ENCODE measurements around the gene CDC25C. TPM values are rescaled to one million over a fixed set of nuclear protein-coding genes. Genes with fewer than 3 reads are reported as not detected.

Gene CDC25C
- polyA plus RNA-seq, 2 donors, result 1.0 to 1.6 TPM

DNA sequence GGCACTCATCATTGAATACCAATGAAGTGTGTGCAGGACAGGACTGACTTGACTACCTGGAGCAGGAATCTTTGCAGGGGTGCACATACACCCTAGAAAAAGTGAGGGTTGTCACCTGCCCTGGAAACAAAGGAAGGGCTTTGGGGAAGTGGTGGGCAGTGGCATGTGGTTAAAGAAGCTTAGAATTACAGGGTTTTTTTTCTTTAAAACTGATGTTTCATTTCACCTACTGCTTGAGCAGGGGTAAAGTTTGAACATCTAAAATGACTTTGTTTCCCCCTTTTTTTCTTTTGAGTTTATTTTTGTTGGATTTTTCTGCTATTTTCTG is 18.9 kb upstream of the CDC25C start:
- Histone ChIP-seq H3K27me3 (ENCODE audit: control insufficient read depth in 1 of 2, insufficient read depth in 2 of 2, low read length in 2 of 2) (no peaks in the 10 kb centered on the region), H3K4me3 (ENCODE audit: low read depth in 1 of 2, low read length in 2 of 2) (no peak overlapping the region), H3K36me3 (ENCODE audit: control insufficient read depth in 2 of 2, insufficient read depth in 2 of 2, low read length in 1 of 2) (peaks cover 5 to 16% of the 10 kb centered on the region in 2 donors), H3K27ac (ENCODE audit: low read depth in 2 of 2, low read length in 1 of 2) (no peak overlapping the region), H3K9me3 (ENCODE audit: control insufficient read depth in 2 of 2, insufficient read depth in 1 of 2, low read depth in 1 of 2, low read length in 1 of 2) (no peaks in the 10 kb centered on the region), H3K4me1 (ENCODE audit: control insufficient read depth in 2 of 2, insufficient read depth in 2 of 2, low read length in 1 of 2) (peaks cover 0 to 3% of the 10 kb centered on the region in 2 donors)

DNA sequence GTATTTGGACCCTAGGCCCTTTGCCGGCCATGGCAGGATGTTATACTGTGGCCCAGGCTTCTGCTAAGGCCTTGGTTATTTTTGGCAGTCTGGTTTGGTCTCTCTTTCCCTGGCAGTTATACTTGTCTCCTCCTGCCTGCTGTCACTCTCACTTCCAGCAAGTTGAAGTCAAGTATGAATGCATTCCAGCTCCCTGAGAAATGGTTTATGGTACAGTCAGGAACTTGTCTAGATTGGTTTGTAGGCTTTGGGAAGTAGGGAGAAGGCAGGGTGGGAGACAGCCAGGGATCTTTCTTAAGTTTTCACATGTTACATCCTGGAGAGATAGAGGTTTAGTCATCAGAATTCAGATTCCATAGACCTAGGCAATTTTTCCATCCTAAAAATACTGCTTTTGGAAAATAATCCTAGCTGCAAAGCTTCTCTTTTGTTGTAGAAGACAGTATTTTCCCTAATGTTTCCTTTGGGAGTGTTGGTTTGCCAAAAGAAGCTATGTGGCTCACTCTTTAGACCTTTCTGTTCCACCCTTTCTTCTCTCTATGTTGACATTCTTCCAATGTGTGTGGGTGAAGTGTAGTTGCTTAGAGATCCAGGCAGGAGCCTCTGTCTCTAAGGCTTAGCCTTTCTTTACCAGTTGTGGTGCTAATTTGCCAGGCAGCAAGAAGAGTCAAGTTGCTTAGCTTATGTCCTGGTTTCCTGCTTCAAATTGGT is 18.4 kb upstream of the CDC25C start:
- H3K27me3 ChIP-seq (ENCODE audit: control insufficient read depth in 1 of 2, insufficient read depth in 2 of 2, low read length in 2 of 2), result no peaks in the 10 kb centered on the region
- H3K9me3 ChIP-seq (ENCODE audit: control insufficient read depth in 2 of 2, insufficient read depth in 1 of 2, low read depth in 1 of 2, low read length in 1 of 2), result no peaks in the 10 kb centered on the region
- H3K4me3 ChIP-seq (ENCODE audit: low read depth in 1 of 2, low read length in 2 of 2), result no peak overlapping the region
- peaks cover 5 to 21% of the 10 kb centered on the region in 2 donors for H3K36me3 ChIP-seq (ENCODE audit: control insufficient read depth in 2 of 2, insufficient read depth in 2 of 2, low read length in 1 of 2)
- no peak overlapping the region for H3K27ac ChIP-seq (ENCODE audit: low read depth in 2 of 2, low read length in 1 of 2)
- peaks cover 0 to 3% of the 10 kb centered on the region in 2 donors for H3K4me1 ChIP-seq (ENCODE audit: control insufficient read depth in 2 of 2, insufficient read depth in 2 of 2, low read length in 1 of 2)
- 49 to 70% methylated on average over 1 of the region's 1 CpG for WGBS, 2 donors

DNA sequence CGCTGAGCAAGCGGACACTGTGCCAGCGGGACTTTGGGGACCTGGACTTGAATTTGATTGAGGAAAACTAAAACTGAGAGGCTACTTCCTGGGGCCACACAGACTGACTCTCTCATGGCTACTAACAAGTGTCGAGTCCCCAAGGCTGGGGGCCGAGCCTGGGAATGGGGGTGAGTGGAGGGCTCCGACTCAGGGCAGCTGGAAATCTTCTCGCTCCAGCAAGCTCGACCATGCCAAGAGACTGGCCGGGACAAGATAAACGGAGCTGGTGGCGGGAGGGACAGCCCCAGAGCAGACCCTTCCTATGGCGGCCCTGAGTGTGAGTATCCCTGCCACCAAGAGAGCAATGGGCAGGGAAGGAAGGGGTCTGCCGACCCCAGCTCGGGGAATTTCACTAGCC is 15.3 kb upstream of the CDC25C start:
- WGBS, 2 donors, result 92 to 94% methylated on average over 14 of the region's 14 CpGs
- no peaks in the 10 kb centered on the region for H3K27me3 ChIP-seq (ENCODE audit: control insufficient read depth in 1 of 2, insufficient read depth in 2 of 2, low read length in 2 of 2)
- no peaks in the 10 kb centered on the region for H3K9me3 ChIP-seq (ENCODE audit: control insufficient read depth in 2 of 2, insufficient read depth in 1 of 2, low read depth in 1 of 2, low read length in 1 of 2)
- no peaks in the 10 kb centered on the region for H3K4me1 ChIP-seq (ENCODE audit: control insufficient read depth in 2 of 2, insufficient read depth in 2 of 2, low read length in 1 of 2)
- H3K4me3 ChIP-seq (ENCODE audit: low read depth in 1 of 2, low read length in 2 of 2), result no peak overlapping the region
- H3K36me3 ChIP-seq (ENCODE audit: control insufficient read depth in 2 of 2, insufficient read depth in 2 of 2, low read length in 1 of 2), result peaks cover 8 to 31% of the 10 kb centered on the region in 2 donors
- no peak overlapping the region for H3K27ac ChIP-seq (ENCODE audit: low read depth in 2 of 2, low read length in 1 of 2)

DNA sequence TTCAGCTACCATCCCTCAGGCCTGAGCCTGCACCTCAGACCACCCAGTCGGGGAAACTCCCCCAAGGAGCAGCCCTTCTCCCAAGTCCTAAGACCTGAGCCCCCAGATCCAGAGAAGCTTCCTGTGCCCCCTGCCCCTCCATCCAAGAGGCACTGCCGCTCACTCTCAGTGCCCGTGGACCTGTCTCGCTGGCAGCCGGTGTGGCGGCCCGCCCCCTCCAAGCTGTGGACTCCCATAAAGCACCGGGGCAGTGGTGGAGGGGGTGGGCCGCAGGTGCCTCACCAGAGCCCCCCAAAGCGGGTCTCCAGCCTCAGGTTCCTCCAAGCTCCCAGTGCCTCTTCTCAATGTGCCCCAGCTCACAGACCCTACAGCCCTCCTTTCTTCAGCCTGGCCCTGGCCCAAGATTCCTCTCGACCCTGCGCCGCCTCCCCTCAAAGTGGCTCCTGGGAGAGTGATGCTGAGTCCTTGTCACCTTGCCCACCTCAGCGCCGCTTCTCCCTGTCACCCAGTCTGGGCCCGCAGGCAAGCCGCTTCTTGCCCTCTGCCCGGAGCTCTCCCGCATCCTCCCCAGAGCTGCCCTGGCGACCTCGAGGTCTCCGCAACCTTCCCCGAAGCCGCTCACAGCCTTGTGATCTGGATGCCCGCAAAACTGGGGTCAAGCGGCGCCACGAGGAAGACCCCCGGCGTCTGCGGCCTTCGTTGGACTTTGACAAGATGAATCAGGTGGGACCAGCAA is 13.5 kb upstream of the CDC25C start:
- Histone ChIP-seq H3K36me3 (ENCODE audit: control insufficient read depth in 2 of 2, insufficient read depth in 2 of 2, low read length in 1 of 2) (peaks cover 8 to 32% of the 10 kb centered on the region in 2 donors), H3K27me3 (ENCODE audit: control insufficient read depth in 1 of 2, insufficient read depth in 2 of 2, low read length in 2 of 2) (no peaks in the 10 kb centered on the region), H3K4me3 (ENCODE audit: low read depth in 1 of 2, low read length in 2 of 2) (no peak overlapping the region), H3K4me1 (ENCODE audit: control insufficient read depth in 2 of 2, insufficient read depth in 2 of 2, low read length in 1 of 2) (peaks cover 0 to 2% of the 10 kb centered on the region in 2 donors), H3K27ac (ENCODE audit: low read depth in 2 of 2, low read length in 1 of 2) (no peak overlapping the region), H3K9me3 (ENCODE audit: control insufficient read depth in 2 of 2, insufficient read depth in 1 of 2, low read depth in 1 of 2, low read length in 1 of 2) (no peaks in the 10 kb centered on the region)
- WGBS, 2 donors, result 96% methylated on average over 32 of the region's 32 CpGs

DNA sequence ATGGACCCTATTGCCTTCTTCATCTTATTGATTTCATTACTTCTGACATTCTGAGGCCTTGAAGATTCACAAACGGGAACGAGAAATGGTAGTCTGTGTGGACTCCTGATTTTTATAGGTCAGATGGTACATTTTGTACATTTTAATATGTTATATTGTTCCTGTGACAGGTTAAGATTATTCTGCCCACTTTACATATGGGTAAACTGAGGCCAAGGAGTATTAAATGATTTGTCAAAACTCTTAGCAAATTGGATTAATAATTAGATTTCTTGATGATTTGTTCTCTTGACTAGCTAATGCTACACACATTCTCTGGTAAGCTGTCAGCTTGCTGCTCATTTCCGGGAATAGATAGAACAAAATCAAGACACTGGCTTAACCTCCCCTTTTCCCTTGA is 8.4 kb upstream of the CDC25C start:
- no peaks in the 10 kb centered on the region for H3K9me3 ChIP-seq (ENCODE audit: control insufficient read depth in 2 of 2, insufficient read depth in 1 of 2, low read depth in 1 of 2, low read length in 1 of 2)
- H3K27me3 ChIP-seq (ENCODE audit: control insufficient read depth in 1 of 2, insufficient read depth in 2 of 2, low read length in 2 of 2), result no peaks in the 10 kb centered on the region
- peaks cover 0 to 6% of the 10 kb centered on the region in 2 donors for H3K4me1 ChIP-seq (ENCODE audit: control insufficient read depth in 2 of 2, insufficient read depth in 2 of 2, low read length in 1 of 2)
- H3K36me3 ChIP-seq (ENCODE audit: control insufficient read depth in 2 of 2, insufficient read depth in 2 of 2, low read length in 1 of 2), result peaks cover 3 to 11% of the 10 kb centered on the region in 2 donors
- no peak overlapping the region for H3K27ac ChIP-seq (ENCODE audit: low read depth in 2 of 2, low read length in 1 of 2)
- no peak overlapping the region for H3K4me3 ChIP-seq (ENCODE audit: low read depth in 1 of 2, low read length in 2 of 2)
- 80 to 85% methylated on average over 3 of the region's 3 CpGs for WGBS, 2 donors

DNA sequence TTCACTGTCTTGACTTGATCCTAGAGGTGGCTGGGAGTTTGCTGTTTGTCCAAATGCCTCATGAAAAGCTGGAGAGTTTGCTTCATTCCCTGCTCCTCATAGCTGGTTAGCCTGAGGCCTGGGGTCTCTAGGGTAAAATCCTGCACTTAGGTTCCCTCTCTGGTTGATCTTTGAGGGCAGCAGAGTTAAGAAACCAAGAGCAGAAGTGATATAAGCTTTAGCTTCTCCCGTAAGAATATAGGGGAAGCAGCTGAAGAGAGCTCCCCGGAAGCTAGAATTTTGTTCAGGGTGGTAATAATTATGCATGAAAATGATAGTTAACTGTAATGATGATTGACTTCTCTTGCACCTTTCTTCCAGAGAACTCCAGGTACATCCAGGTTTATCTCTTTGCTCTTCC is 7.9 kb upstream of the CDC25C start:
- peak overlapping the region in 1 of 2 donors; percentile 98 for H3K27ac ChIP-seq (ENCODE audit: low read depth in 2 of 2, low read length in 1 of 2)
- peaks cover 0 to 7% of the 10 kb centered on the region in 2 donors for H3K36me3 ChIP-seq (ENCODE audit: control insufficient read depth in 2 of 2, insufficient read depth in 2 of 2, low read length in 1 of 2)
- peaks cover 0 to 6% of the 10 kb centered on the region in 2 donors for H3K4me1 ChIP-seq (ENCODE audit: control insufficient read depth in 2 of 2, insufficient read depth in 2 of 2, low read length in 1 of 2)
- H3K27me3 ChIP-seq (ENCODE audit: control insufficient read depth in 1 of 2, insufficient read depth in 2 of 2, low read length in 2 of 2), result no peaks in the 10 kb centered on the region
- peak overlapping the region; percentile 70 to 74 for H3K4me3 ChIP-seq (ENCODE audit: low read depth in 1 of 2, low read length in 2 of 2)
- WGBS, 2 donors, result 44 to 50% methylated on average over 2 of the region's 2 CpGs
- H3K9me3 ChIP-seq (ENCODE audit: control insufficient read depth in 2 of 2, insufficient read depth in 1 of 2, low read depth in 1 of 2, low read length in 1 of 2), result no peaks in the 10 kb centered on the region

DNA sequence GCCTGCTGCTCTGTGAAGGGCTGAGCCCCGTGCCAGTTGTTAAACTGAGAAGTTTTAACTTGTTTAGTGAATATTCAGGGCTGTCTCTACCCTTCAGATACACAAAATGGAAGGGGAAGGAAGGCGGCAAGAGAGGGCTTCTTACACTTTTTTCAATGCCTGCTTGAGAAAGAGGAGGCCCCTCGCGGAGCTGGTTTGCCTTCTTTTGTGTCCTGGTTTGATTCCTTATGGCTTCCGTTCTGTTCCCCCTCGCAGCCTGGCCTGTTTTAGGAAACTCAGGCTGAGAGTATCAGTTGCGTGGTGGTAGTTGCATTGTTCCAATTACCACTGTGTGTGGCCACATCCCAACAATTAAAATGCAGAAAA is 7.5 kb upstream of the CDC25C start:
- H3K27ac ChIP-seq (ENCODE audit: low read depth in 2 of 2, low read length in 1 of 2), result peak overlapping the region; percentile 85 to 98
- H3K27me3 ChIP-seq (ENCODE audit: control insufficient read depth in 1 of 2, insufficient read depth in 2 of 2, low read length in 2 of 2), result no peaks in the 10 kb centered on the region
- H3K4me3 ChIP-seq (ENCODE audit: low read depth in 1 of 2, low read length in 2 of 2), result peak overlapping the region; percentile 70 to 74
- peaks cover 0 to 6% of the 10 kb centered on the region in 2 donors for H3K4me1 ChIP-seq (ENCODE audit: control insufficient read depth in 2 of 2, insufficient read depth in 2 of 2, low read length in 1 of 2)
- no peaks in the 10 kb centered on the region for H3K9me3 ChIP-seq (ENCODE audit: control insufficient read depth in 2 of 2, insufficient read depth in 1 of 2, low read depth in 1 of 2, low read length in 1 of 2)
- WGBS, 2 donors, result 12 to 13% methylated on average over 7 of the region's 7 CpGs
- H3K36me3 ChIP-seq (ENCODE audit: control insufficient read depth in 2 of 2, insufficient read depth in 2 of 2, low read length in 1 of 2), result peaks cover 0 to 3% of the 10 kb centered on the region in 2 donors

DNA sequence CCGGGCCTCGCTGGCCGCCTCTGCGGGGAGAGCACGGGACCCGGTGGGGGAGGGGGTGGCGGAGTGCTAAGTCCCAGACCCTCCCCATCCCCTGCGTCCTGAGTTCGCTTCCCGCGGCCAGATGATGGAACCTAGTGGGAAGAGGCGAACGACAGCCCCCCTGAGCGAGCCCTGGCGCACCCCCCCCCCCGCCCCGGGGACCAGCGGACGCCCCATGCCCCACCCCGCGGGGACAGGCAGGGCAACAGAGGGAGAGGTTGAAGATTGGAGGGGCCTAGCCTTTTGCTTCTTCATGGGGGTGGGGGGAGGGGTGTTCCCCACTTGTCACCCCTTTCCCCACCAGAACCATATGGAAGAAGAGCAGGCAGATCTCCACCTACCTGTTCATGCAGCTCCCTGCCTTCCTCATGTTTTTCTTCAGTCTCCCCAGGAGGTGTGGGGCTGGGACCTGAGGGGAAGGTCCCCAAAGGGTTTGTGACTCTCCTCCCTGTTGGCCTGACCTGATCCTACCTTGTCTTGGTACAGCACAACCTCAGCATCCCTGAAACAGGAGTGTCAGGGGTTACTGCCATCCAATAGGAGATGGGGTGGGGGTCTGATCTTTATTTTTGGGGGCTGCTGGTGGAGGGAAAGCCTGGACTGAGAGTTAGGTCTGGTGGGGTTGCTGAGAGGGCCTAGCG is 6.9 kb upstream of the CDC25C start:
- Histone ChIP-seq H3K4me3 (ENCODE audit: low read depth in 1 of 2, low read length in 2 of 2) (peak overlapping the region; percentile 70 to 74), H3K27ac (ENCODE audit: low read depth in 2 of 2, low read length in 1 of 2) (peak overlapping the region; percentile 85 to 98), H3K4me1 (ENCODE audit: control insufficient read depth in 2 of 2, insufficient read depth in 2 of 2, low read length in 1 of 2) (peaks cover 0 to 6% of the 10 kb centered on the region in 2 donors), H3K9me3 (ENCODE audit: control insufficient read depth in 2 of 2, insufficient read depth in 1 of 2, low read depth in 1 of 2, low read length in 1 of 2) (no peaks in the 10 kb centered on the region), H3K36me3 (ENCODE audit: control insufficient read depth in 2 of 2, insufficient read depth in 2 of 2, low read length in 1 of 2) (peaks cover 0 to 2% of the 10 kb centered on the region in 2 donors), H3K27me3 (ENCODE audit: control insufficient read depth in 1 of 2, insufficient read depth in 2 of 2, low read length in 2 of 2) (no peaks in the 10 kb centered on the region)
- WGBS, 2 donors, result 1% methylated on average over 16 to 22 of the region's 22 CpGs

DNA sequence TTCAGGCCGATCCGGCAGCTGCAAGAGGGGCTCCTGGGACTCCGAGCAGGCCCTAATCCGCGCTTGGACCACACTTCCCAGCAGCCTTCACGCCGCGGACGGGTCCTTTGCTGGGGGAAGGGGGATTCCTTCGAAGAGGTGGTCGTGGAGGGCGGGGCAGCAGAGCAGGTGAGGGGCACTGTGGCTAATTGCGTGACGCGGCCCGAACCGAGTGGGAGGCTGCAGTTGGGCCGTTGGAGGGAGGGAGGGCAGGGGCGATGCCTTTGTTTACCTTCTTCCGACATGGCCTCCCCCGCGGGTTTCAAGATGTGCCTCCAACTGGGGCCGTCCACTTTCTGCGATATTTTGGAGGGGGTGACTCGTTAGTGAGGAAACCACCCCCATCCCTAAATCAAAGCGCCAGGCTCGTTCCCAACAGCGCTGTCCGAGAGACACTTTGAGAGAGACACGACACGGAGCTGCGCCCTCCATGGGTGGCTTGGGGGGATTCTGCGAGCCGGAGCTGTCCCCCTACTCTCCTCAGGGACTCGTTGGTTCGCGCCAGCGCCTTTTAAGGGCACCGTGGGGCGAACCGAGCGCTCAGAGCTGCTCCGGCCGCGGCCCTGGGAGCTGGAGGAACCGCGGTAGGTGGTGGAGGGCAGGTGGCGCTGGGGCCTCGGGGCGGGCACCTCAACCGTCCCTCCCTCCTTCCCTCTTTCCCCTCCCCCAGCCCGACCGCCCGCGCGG is 6.2 kb upstream of the CDC25C start, which contains the start of gene FAM53C:
Gene FAM53C, plus strand, starts transcription at position 582 of the 726 bp plus-strand sequence. CDS start 3,070 bp downstream, outside the sequence.
- H3K36me3 ChIP-seq (ENCODE audit: control insufficient read depth in 2 of 2, insufficient read depth in 2 of 2, low read length in 1 of 2), result peaks cover 0 to 2% of the 10 kb centered on the region in 2 donors
- H3K27ac ChIP-seq (ENCODE audit: low read depth in 2 of 2, low read length in 1 of 2), result peak within 1 kb of the TSS; percentile 85 to 98
- H3K4me1 ChIP-seq (ENCODE audit: control insufficient read depth in 2 of 2, insufficient read depth in 2 of 2, low read length in 1 of 2), result peaks cover 0 to 6% of the 10 kb centered on the region in 2 donors
- WGBS, 2 donors, result 0% methylated on average over 45 to 56 of the region's 56 CpGs
- H3K9me3 ChIP-seq (ENCODE audit: control insufficient read depth in 2 of 2, insufficient read depth in 1 of 2, low read depth in 1 of 2, low read length in 1 of 2), result no peaks in the 10 kb centered on the region
- peak within 1 kb of the TSS; percentile 70 to 74 for H3K4me3 ChIP-seq (ENCODE audit: low read depth in 1 of 2, low read length in 2 of 2)
- H3K27me3 ChIP-seq (ENCODE audit: control insufficient read depth in 1 of 2, insufficient read depth in 2 of 2, low read length in 2 of 2), result no peaks in the 10 kb centered on the region

Data from esophagus (tissue), 2 donors.